Fibroblast of skin of left quadriceps (primary cell): Measurements from ENCODE around the gene FOXN3.

Source experiments
- DNase-seq, 2 experiments: peaks; one replicate each; pipeline ENCODE4 v3.0.0-alpha.2; 2013; ENCODE audit warnings: low read depth in 2 of 2

Gene FOXN3

GRCh38 chr14:89277203-89277602 is 139.8 kb downstream of the FOXN3 start:
- no peak for DNase-seq

- DNase-seq: peak in 1 of 2 experiments; percentile 1
Observed at GRCh38 chr14:89276424-89276975, 140.5 kb downstream of the FOXN3 start.

- no peak for DNase-seq
Observed at GRCh38 chr14:89270439-89271227, 146.4 kb downstream of the FOXN3 start.

- DNase-seq: no peak
Observed at GRCh38 chr14:89269404-89269803, 147.6 kb downstream of the FOXN3 start.

- DNase-seq: no peak
Observed at GRCh38 chr14:89268514-89268913, 148.5 kb downstream of the FOXN3 start.

- DNase-seq: no peak
Observed at GRCh38 chr14:89267656-89268055, 149.4 kb downstream of the FOXN3 start.

- DNase-seq: no peak
Observed at GRCh38 chr14:89267163-89267562, 149.9 kb downstream of the FOXN3 start.

GRCh38 chr14:89266754-89267153 is 150.3 kb downstream of the FOXN3 start:
- peak; percentile 18 for DNase-seq

- no peak for DNase-seq
Observed at GRCh38 chr14:89265234-89265633, 151.8 kb downstream of the FOXN3 start.

- no peak for DNase-seq
Observed at GRCh38 chr14:89264196-89264800, 152.7 kb downstream of the FOXN3 start.

GRCh38 chr14:89262041-89262440 is 155.0 kb downstream of the FOXN3 start:
- DNase-seq: no peak

GRCh38 chr14:89260898-89261297 is 156.1 kb downstream of the FOXN3 start:
- no peak for DNase-seq

GRCh38 chr14:89259951-89260609 is 157.0 kb downstream of the FOXN3 start:
- no peak for DNase-seq

GRCh38 chr14:89258728-89259273 is 158.2 kb downstream of the FOXN3 start:
- no peak for DNase-seq

- DNase-seq: no peak
Observed at GRCh38 chr14:89256951-89257350, 160.1 kb downstream of the FOXN3 start.

GRCh38 chr14:89256283-89256682 is 160.8 kb downstream of the FOXN3 start:
- DNase-seq: no peak

GRCh38 chr14:89255852-89256251 is 161.2 kb downstream of the FOXN3 start:
- DNase-seq: no peak

- DNase-seq: no peak
Observed at GRCh38 chr14:89255012-89255411, 162.0 kb downstream of the FOXN3 start.

GRCh38 chr14:89254166-89254909 is 162.7 kb downstream of the FOXN3 start:
- no peak for DNase-seq

GRCh38 chr14:89252887-89253532 is 164.0 kb downstream of the FOXN3 start:
- DNase-seq: no peak

GRCh38 chr14:89251061-89251460 is 166.0 kb downstream of the FOXN3 start:
- no peak for DNase-seq
